GM12801 (cell line): Measurements from ENCODE around the gene BANK1.

Experiments used
- TF ChIP-seq, protein P1 (sequence below): IDR thresholded peaks from one replicate; pipeline ENCODE4 v1.5.1; 2011; ENCODE audit warnings: control low read depth; ENCODE audit not compliant: insufficient read length; ENCODE audit errors: extremely low read depth

BANK1 gene

DNA sequence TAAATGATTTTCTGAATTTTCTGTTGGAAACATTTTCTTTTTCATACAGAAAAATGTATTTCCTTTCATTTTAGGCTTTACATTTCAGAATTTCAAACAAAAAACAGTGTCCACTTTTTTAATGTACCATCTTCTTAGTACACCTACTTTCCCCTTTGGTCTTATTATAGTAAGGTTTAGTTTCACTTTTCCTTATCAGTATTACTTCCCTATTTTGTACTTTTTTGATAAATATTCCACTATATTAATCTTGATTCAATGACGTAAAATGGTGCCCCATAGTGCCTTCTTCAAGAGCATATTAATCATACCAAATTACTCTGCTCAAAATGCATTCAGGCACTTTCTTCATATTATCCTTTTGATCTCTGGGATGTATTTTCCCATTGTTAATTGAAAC, 52.5 kb downstream of the BANK1 start:
- TF ChIP-seq, protein P1, sequence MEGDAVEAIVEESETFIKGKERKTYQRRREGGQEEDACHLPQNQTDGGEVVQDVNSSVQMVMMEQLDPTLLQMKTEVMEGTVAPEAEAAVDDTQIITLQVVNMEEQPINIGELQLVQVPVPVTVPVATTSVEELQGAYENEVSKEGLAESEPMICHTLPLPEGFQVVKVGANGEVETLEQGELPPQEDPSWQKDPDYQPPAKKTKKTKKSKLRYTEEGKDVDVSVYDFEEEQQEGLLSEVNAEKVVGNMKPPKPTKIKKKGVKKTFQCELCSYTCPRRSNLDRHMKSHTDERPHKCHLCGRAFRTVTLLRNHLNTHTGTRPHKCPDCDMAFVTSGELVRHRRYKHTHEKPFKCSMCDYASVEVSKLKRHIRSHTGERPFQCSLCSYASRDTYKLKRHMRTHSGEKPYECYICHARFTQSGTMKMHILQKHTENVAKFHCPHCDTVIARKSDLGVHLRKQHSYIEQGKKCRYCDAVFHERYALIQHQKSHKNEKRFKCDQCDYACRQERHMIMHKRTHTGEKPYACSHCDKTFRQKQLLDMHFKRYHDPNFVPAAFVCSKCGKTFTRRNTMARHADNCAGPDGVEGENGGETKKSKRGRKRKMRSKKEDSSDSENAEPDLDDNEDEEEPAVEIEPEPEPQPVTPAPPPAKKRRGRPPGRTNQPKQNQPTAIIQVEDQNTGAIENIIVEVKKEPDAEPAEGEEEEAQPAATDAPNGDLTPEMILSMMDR = no peak

DNA sequence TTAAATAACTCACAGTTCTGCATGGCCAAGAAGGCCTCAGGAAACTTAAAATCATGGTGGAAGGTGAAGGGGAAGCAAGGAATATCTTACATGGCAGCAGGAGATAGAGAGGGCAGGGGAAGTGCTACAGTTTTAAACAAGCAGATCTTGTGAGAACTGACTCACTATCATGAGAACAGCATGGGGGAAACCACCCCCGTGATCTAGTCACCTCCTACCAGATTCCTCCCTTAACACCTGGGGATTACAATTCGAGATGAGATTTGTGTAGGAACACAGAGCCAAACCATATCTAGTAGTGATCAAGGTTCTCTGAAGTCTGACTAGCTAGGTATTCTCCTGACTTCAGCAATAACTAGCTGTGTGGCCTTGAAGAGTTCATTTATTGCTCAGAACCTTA, 56.0 kb downstream of the BANK1 start:
- TF ChIP-seq, protein P1 = no peak

DNA sequence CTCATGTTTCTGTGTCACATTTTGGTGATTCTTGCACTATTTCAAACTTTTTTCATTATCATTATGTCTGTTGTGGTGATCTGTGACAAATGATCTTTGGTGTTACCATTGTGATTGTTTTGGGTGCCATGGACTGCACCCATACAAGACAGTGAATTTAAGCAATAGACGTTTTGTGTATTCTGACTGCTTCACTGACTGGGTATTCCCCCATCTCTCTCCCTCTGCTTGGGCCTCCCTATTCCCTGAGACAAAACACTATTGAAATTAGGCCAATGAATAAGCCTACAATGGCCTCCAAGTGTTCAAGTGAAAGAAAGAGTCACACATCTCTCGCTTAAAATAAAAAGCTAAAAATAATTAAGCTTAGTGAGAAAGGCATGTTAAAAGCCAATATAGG, 60.2 kb downstream of the BANK1 start:
- TF ChIP-seq, protein P1 = no peak

DNA sequence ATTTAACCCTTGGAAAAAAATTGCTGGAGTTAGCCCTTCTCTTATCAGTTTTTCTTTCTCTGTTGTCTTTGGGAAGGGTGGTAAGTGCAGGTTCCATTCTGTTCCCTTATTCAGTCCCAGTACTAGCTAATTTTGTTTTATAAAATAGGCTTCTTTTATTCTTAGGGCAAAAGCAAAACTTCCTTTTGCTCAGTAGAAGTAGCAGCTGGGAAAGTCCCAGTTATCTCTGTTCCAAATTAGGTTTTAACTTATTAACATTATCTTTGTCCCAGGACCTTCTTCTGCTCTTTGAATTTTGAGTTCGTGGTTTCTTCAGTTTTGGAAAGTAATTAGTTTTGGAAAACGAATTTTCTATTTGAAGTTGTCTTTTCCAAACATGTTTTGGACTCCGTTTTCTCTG, 61.1 kb downstream of the BANK1 start:
- TF ChIP-seq, protein P1 = no peak

DNA sequence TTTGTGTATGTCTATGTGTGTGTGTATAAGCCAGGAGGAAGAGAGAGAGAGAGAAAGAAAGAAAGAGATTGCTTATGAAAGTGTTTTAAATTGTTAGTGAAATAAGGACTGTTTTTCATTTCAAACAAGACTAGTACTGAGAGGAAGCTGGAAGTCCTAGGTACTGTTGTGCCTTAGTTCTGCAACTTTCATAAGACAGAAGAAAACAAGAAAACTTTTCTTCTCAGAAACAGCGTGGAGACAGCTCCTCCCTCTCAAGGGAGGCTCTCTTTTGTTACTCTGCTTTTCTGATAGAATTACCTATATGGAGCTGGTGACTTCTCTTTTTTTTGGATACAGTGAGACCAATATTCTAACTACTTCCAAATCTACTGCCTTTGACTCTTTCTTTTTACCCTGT, 62.5 kb downstream of the BANK1 start:
- TF ChIP-seq, protein P1 = no peak

DNA sequence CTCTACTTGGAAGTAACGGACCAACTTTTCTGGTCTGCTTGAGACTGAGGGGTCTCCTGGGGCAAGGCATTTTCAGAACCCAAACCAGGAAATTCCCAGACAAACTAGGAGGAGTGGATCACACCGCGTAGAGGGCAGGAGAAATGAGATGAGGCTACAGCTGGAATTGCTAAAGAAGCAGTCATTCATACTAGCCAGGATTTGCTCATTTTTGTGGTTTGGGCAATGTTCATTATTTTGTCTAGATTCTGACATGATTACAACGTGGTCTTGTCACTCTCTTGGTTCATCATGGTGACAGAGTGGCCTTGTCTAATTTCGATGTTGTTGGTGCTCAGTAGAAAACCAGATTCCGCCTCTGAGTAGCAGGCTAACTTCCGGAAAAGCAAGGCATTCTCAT, 63.2 kb downstream of the BANK1 start:
- TF ChIP-seq, protein P1 = no peak

DNA sequence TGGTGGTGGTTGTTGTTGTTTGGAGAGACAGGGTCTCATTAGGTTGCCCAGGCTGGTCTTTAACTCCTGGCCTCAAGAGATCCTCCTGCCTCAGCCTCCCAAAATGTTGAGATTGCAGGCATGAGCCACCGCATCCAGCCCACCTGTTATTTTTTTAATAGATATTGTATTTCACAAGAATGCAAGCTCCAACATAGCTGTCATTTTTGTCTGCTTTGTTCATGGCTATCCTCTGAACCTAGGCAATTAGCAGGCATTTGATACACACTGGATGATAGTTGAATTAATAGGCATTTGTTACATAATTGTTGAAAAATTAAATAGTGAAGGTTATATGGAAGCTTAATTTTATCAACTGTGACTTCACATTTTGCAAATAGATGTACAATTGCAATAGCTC, 64.7 kb downstream of the BANK1 start:
- TF ChIP-seq, protein P1 = no peak

DNA sequence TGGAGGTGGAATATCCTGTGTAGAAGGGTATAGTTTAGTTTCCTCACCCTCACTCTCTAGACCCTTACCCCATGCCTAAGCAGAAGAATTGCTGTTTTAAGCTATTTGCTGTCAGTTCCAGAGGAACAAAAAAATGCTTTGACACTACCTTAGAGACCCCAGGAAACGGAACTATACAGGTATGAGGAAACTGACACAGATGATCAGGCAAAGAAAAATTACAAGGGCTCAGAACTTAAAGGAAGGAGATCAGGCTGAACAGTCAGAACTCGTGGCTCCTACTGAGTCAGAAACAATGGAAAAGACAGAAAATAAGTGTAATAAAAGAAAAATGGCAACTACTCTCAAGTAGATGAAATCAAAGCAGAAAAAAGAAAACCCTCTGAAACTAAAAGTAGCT, 65.6 kb downstream of the BANK1 start:
- TF ChIP-seq, protein P1 = no peak
